Fibroblast of lung (primary cell): ENCODE results near the gene CCDC57. TPM values are rescaled to one million over a fixed set of nuclear protein-coding genes. Genes with fewer than 3 reads are reported as not detected.
A peak's percentile ranks its signal among the peaks of the same experiment; 100 is the strongest.

Experiments used
- DNase-seq, 2 donors: peaks; one replicate each; pipeline versions ENCODE4 v3.0.0 to v3.0.0-alpha.2; 2010; ENCODE audit warnings: low read depth in 2 of 2
- H2AFZ ChIP-seq: 2 replicates; pipeline ENCODE4 v1.5.1; 2012; ENCODE audit warnings: low read length, control low read depth, inconsistent platforms
- H3K27ac ChIP-seq: 2 replicates; pipeline ENCODE4 v1.5.1; 2011; ENCODE audit warnings: low read length, control low read depth; ENCODE audit not compliant: insufficient read depth
- H3K27me3 ChIP-seq: 2 replicates; pipeline ENCODE4 v1.5.1; 2011; ENCODE audit warnings: mild to moderate bottlenecking, low read length; ENCODE audit not compliant: control insufficient read depth, insufficient read depth
- H3K36me3 ChIP-seq: 2 replicates; pipeline ENCODE4 v1.5.1; 2011; ENCODE audit warnings: low read length; ENCODE audit not compliant: control insufficient read depth, insufficient read depth
- H3K4me1 ChIP-seq: 2 replicates; pipeline ENCODE4 v1.5.1; 2011; ENCODE audit warnings: low read length; ENCODE audit not compliant: control insufficient read depth, insufficient read depth; ENCODE audit errors: extremely low read depth
- H3K4me2 ChIP-seq: 2 replicates; pipeline ENCODE4 v1.5.1; 2011; ENCODE audit warnings: low read length, control low read depth; ENCODE audit not compliant: insufficient read depth; ENCODE audit errors: extremely low read depth
- H3K4me3 ChIP-seq, 4 experiments: fragments of 200-600 bp in 1 of 4; sonication (generic) in 1 of 4; replicated peaks in 1 of 4; 2 replicates each; pipeline ENCODE4 v1.5.1; 2011 to 2016; ENCODE audit warnings: low read length in 4 of 4, low read depth in 3 of 4, mild to moderate bottlenecking in 3 of 4, control low read depth in 2 of 4, inconsistent platforms in 1 of 4, mixed read lengths in 1 of 4; ENCODE audit not compliant: insufficient read depth in 1 of 4; ENCODE audit errors: control extremely low read depth in 1 of 4
- H3K79me2 ChIP-seq: 2 replicates; pipeline ENCODE4 v1.5.1; 2012; ENCODE audit warnings: mild to moderate bottlenecking, low read length, inconsistent platforms; ENCODE audit not compliant: control insufficient read depth, insufficient read depth
- H3K9ac ChIP-seq: 2 replicates; pipeline ENCODE4 v1.5.1; 2011; ENCODE audit warnings: mild to moderate bottlenecking, low read length, control low read depth; ENCODE audit not compliant: insufficient read depth
- H3K9me3 ChIP-seq: 2 replicates; pipeline ENCODE4 v1.5.1; 2012; ENCODE audit warnings: low read depth, low read length; ENCODE audit not compliant: control insufficient read depth, insufficient read depth
- H4K20me1 ChIP-seq: 2 replicates; pipeline ENCODE4 v1.5.1; 2011; ENCODE audit warnings: low read length; ENCODE audit not compliant: control insufficient read depth, insufficient read depth; ENCODE audit errors: extremely low read depth
- EZH2 ChIP-seq: IDR thresholded peaks from 2 replicates; pipeline ENCODE4 v1.5.1; 2012; ENCODE audit warnings: low read length, control low read depth, mild to moderate bottlenecking; ENCODE audit errors: missing control alignments
- polyA plus RNA-seq, 2 donors: library from polyadenylated mRNA; depleted of rRNA in 1 of 2; stranded (reverse) in 1 of 2; unstranded in 1 of 2; fragments of >200 nt; gene quantifications; 2 replicates each; pipeline ENCODE4 v1.2.1, GENCODE V29; 2011 to 2012; ENCODE audit warnings: missing spikeins in 1 of 2
- total RNA-seq: library from RNA; depleted of rRNA; stranded (reverse); fragments of >200 nt; gene quantifications from 2 replicates; pipeline ENCODE4 v1.2.1, GENCODE V29; 2014
- TF ChIP-seq, protein P1 (sequence below), 2 donors: IDR thresholded peaks in 1 of 2; conservative IDR thresholded peaks in 1 of 2; 1 replicate in 1 of 2; 2 replicates in 1 of 2; pipeline ENCODE4 v1.5.1; 2011 to 2012; ENCODE audit warnings: low read length in 2 of 2, control low read depth in 1 of 2, inconsistent platforms in 1 of 2, low read depth in 1 of 2, mild to moderate bottlenecking in 1 of 2

CCDC57 gene
- total and polyA plus RNA-seq, 2 donors (not counting 1 experiment from before 2014, with no cell fraction given) = 7.1 to 10.1 TPM

- H3K4me1 ChIP-seq = peaks cover 55% of the 10 kb centered on the region
- peaks cover 48% of the 10 kb centered on the region for H3K36me3 ChIP-seq
- no peak overlapping the region for H3K4me3 ChIP-seq
- no peak for TF ChIP-seq EZH2
- TF ChIP-seq, protein P1, sequence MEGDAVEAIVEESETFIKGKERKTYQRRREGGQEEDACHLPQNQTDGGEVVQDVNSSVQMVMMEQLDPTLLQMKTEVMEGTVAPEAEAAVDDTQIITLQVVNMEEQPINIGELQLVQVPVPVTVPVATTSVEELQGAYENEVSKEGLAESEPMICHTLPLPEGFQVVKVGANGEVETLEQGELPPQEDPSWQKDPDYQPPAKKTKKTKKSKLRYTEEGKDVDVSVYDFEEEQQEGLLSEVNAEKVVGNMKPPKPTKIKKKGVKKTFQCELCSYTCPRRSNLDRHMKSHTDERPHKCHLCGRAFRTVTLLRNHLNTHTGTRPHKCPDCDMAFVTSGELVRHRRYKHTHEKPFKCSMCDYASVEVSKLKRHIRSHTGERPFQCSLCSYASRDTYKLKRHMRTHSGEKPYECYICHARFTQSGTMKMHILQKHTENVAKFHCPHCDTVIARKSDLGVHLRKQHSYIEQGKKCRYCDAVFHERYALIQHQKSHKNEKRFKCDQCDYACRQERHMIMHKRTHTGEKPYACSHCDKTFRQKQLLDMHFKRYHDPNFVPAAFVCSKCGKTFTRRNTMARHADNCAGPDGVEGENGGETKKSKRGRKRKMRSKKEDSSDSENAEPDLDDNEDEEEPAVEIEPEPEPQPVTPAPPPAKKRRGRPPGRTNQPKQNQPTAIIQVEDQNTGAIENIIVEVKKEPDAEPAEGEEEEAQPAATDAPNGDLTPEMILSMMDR (conservative IDR thresholded peaks at IDR 0.05 in 1 of 2, IDR thresholded peaks at IDR 0.05 in 1 of 2; ENCODE audit: low read depth in 1 of 2, low read length in 2 of 2) = no peak
- no peaks in the 10 kb centered on the region for H4K20me1 ChIP-seq
- no peak overlapping the region for H2AFZ ChIP-seq
- no peak overlapping the region for H3K9ac ChIP-seq
- peak; percentile 76 to 87 for DNase-seq
- no peaks in the 10 kb centered on the region for H3K9me3 ChIP-seq
- peaks cover 76% of the 10 kb centered on the region for H3K79me2 ChIP-seq
- H3K27me3 ChIP-seq = no peaks in the 10 kb centered on the region
- peak overlapping the region; percentile 47 for H3K27ac ChIP-seq
- H3K4me2 ChIP-seq = peak overlapping the region; percentile 26
These were observed 26.0 kb upstream of the CCDC57 start for GRCh38 chr17:82238472-82239201.

- H2AFZ ChIP-seq = no peak overlapping the region
- peak overlapping the region; percentile 47 for H3K27ac ChIP-seq
- peaks cover 45% of the 10 kb centered on the region for H3K36me3 ChIP-seq
- no peak for DNase-seq
- no peaks in the 10 kb centered on the region for H3K9me3 ChIP-seq
- H3K4me2 ChIP-seq = peak overlapping the region; percentile 26
- H3K27me3 ChIP-seq = no peaks in the 10 kb centered on the region
- H3K79me2 ChIP-seq = peaks cover 77% of the 10 kb centered on the region
- H3K9ac ChIP-seq = peak overlapping the region; percentile 37
- TF ChIP-seq, protein P1 (conservative IDR thresholded peaks at IDR 0.05 in 1 of 2, IDR thresholded peaks at IDR 0.05 in 1 of 2; ENCODE audit: low read depth in 1 of 2, low read length in 2 of 2) = no peak
- no peak for TF ChIP-seq EZH2
- no peak overlapping the region for H3K4me3 ChIP-seq
- no peaks in the 10 kb centered on the region for H4K20me1 ChIP-seq
- H3K4me1 ChIP-seq = peaks cover 52% of the 10 kb centered on the region
These were observed 25.3 kb upstream of the CCDC57 start for GRCh38 chr17:82237746-82238471.

DNA sequence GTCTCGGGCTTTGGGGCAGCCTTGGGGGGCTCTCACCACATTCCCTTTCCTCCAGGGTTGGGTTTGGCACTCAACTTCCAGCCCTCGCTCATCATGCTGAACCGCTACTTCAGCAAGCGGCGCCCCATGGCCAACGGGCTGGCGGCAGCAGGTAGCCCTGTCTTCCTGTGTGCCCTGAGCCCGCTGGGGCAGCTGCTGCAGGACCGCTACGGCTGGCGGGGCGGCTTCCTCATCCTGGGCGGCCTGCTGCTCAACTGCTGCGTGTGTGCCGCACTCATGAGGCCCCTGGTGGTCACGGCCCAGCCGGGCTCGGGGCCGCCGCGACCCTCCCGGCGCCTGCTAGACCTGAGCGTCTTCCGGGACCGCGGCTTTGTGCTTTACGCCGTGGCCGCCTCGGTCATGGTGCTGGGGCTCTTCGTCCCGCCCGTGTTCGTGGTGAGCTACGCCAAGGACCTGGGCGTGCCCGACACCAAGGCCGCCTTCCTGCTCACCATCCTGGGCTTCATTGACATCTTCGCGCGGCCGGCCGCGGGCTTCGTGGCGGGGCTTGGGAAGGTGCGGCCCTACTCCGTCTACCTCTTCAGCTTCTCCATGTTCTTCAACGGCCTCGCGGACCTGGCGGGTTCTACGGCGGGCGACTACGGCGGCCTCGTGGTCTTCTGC is 24.6 kb upstream of the CCDC57 start:
- no peaks in the 10 kb centered on the region for H3K27me3 ChIP-seq
- DNase-seq = no peak
- H3K4me3 ChIP-seq = no peak overlapping the region
- no peak for TF ChIP-seq EZH2
- TF ChIP-seq, protein P1 (conservative IDR thresholded peaks at IDR 0.05 in 1 of 2, IDR thresholded peaks at IDR 0.05 in 1 of 2; ENCODE audit: low read depth in 1 of 2, low read length in 2 of 2) = no peak
- H3K9me3 ChIP-seq = no peaks in the 10 kb centered on the region
- H3K36me3 ChIP-seq = peaks cover 45% of the 10 kb centered on the region
- H3K4me2 ChIP-seq = no peak overlapping the region
- no peak overlapping the region for H3K9ac ChIP-seq
- peaks cover 47% of the 10 kb centered on the region for H3K4me1 ChIP-seq
- H4K20me1 ChIP-seq = no peaks in the 10 kb centered on the region
- H2AFZ ChIP-seq = no peak overlapping the region
- no peak overlapping the region for H3K27ac ChIP-seq
- peaks cover 78% of the 10 kb centered on the region for H3K79me2 ChIP-seq
